H54 (cell line): ENCODE measurements around the gene OR1B1.
"Not testable (repeated sequence)": the region's sequence is repeated elsewhere in the genome, so short reads cannot be mapped to it uniquely, and the experiment has no call there.

Experiments
- DNase-seq: peaks from one replicate; pipeline ENCODE4 v3.0.0; 2011; ENCODE audit warnings: low spot score, mixed read lengths; ENCODE audit not compliant: insufficient read length
- FAIRE-seq: peaks from 3 replicates; lab custom pipeline; 2011; peaks lifted over from hg19 to GRCh38; lab: Jason Lieb, UNC
- POLR2A ChIP-seq: IDR thresholded peaks from 2 replicates; pipeline ENCODE4 v1.6.1; 2011; ENCODE audit warnings: low read depth, mild to moderate bottlenecking, low read length

Gene OR1B1

GRCh38 chr9:122657527-122657926, at the start of gene OR1B1:
Gene OR1B1 (minus strand): TSS chr9:122657627.
- FAIRE-seq: peak; percentile 20
- DNase-seq: no peak
- TF ChIP-seq POLR2A: no peak

- FAIRE-seq (peak; percentile 96), DNase-seq (peak; percentile 19)
Measured at GRCh38 chr9:122695696-122696095, 38.3 kb upstream of the OR1B1 start.

GRCh38 chr9:122684851-122685250, 27.4 kb upstream of the OR1B1 start:
- FAIRE-seq: no peak

More at GRCh38 chr9:122695696-122696095, 38.3 kb upstream of the OR1B1 start:
- TF ChIP-seq POLR2A: no peak

GRCh38 chr9:122672481-122672880, 15.1 kb upstream of the OR1B1 start:
- no peak for TF ChIP-seq POLR2A
- DNase-seq (no peak), FAIRE-seq (no peak)

More at GRCh38 chr9:122684851-122685250, 27.4 kb upstream of the OR1B1 start:
- no peak for DNase-seq
- no peak for TF ChIP-seq POLR2A

GRCh38 chr9:122661416-122661815, 4.0 kb upstream of the OR1B1 start, which contains the start of gene OR1L1:
Gene OR1L1 (plus strand): TSS chr9:122661716. CDS start chr9:122661716, 0 bp downstream.
- TF ChIP-seq POLR2A: no peak
- DNase-seq (no peak), FAIRE-seq (no peak)

GRCh38 chr9:122656378-122656777, 1.0 kb downstream of the OR1B1 start:
- no peak for TF ChIP-seq POLR2A
- FAIRE-seq (no peak), DNase-seq (no peak)

- TF ChIP-seq POLR2A: no peak
- DNase-seq (peak; percentile 12), FAIRE-seq (peak; percentile 76)
Measured at GRCh38 chr9:122642226-122642625, 15.2 kb downstream of the OR1B1 start.

GRCh38 chr9:122619996-122620395, 37.4 kb downstream of the OR1B1 start:
- DNase-seq: no peak
- TF ChIP-seq POLR2A: no peak
- no peak for FAIRE-seq

GRCh38 chr9:122614362-122614761, 43.1 kb downstream of the OR1B1 start, which contains the start of gene OR1Q1:
Gene OR1Q1 (plus strand): TSS chr9:122614738. CDS start chr9:122614738, 0 bp downstream.
- TF ChIP-seq POLR2A: no peak
- no peak for FAIRE-seq
- DNase-seq: no peak

GRCh38 chr9:122609804-122610203, 47.6 kb downstream of the OR1B1 start:
- no peak for TF ChIP-seq POLR2A
- no peak for DNase-seq
- FAIRE-seq: no peak

GRCh38 chr9:122606587-122606986, 50.8 kb downstream of the OR1B1 start:
- FAIRE-seq (no peak), DNase-seq (no peak)

GRCh38 chr9:122605691-122606090, 51.7 kb downstream of the OR1B1 start:
- FAIRE-seq: peak; percentile 48
- TF ChIP-seq POLR2A: no peak
- no peak for DNase-seq

More at GRCh38 chr9:122606587-122606986, 50.8 kb downstream of the OR1B1 start:
- no peak for TF ChIP-seq POLR2A

- not testable (repeated sequence) for FAIRE-seq, DNase-seq
Measured at GRCh38 chr9:122583284-122583683, 74.1 kb downstream of the OR1B1 start, which contains the start of gene OR1L8. Gene OR1L8 (minus strand): TSS chr9:122583384. CDS start chr9:122568477, 14,907 bp downstream.

GRCh38 chr9:122580360-122580759, 77.1 kb downstream of the OR1B1 start:
- TF ChIP-seq POLR2A: no peak
- FAIRE-seq: peak; percentile 97
- DNase-seq: peak; percentile 30

- FAIRE-seq: peak; percentile 33
- no peak for TF ChIP-seq POLR2A
Measured at GRCh38 chr9:122579874-122580273, 77.6 kb downstream of the OR1B1 start.

More at GRCh38 chr9:122579874-122580273, 77.6 kb downstream of the OR1B1 start:
- DNase-seq: no peak
